ENCODE data around the gene IFNL1.
"Not testable (repeated sequence)": the region's sequence is repeated elsewhere in the genome, so short reads cannot be mapped to it uniquely, and the experiment has no call there.

Gene IFNL1

GRCh38 chr19:39296055-39296645, at the start of gene IFNL1:
Gene IFNL1, plus strand, starts transcription at chr19:39296407. Its CDS starts 15 bp downstream, at chr19:39296422.
- no peak within 1 kb of the TSS for H3K27ac ChIP-seq
- no peak within 1 kb of the TSS for H3K4me3 ChIP-seq

GRCh38 chr19:39246951-39247669, 49.1 kb upstream of the IFNL1 start:
- H3K27ac ChIP-seq, result no peak overlapping the region
- no peak overlapping the region for H3K4me3 ChIP-seq

GRCh38 chr19:39247701-39248664, 48.2 kb upstream of the IFNL1 start:
- peak overlapping the region in 1 of 7 experiments; percentile 13 for H3K4me3 ChIP-seq

GRCh38 chr19:39248806-39249205, 47.4 kb upstream of the IFNL1 start, which contains the start of gene IFNL4:
Gene IFNL4, minus strand, starts transcription at chr19:39248856.
- H3K4me3 ChIP-seq, result peak within 1 kb of the TSS in 1 of 7 experiments; percentile 13
- H3K27ac ChIP-seq, result no peak within 1 kb of the TSS

More at GRCh38 chr19:39247701-39248664, 48.2 kb upstream of the IFNL1 start:
- H3K27ac ChIP-seq, result no peak overlapping the region

- no peak overlapping the region for H3K4me3 ChIP-seq
Observed at GRCh38 chr19:39251081-39251480, 45.1 kb upstream of the IFNL1 start.

GRCh38 chr19:39251846-39252245, 44.4 kb upstream of the IFNL1 start:
- H3K4me3 ChIP-seq, result no peak overlapping the region
- H3K27ac ChIP-seq, result no peak overlapping the region

More at GRCh38 chr19:39251081-39251480, 45.1 kb upstream of the IFNL1 start:
- H3K27ac ChIP-seq, result no peak overlapping the region

- Histone ChIP-seq H3K27ac (no peak overlapping the region), H3K4me3 (no peak overlapping the region)
Observed at GRCh38 chr19:39252458-39252857, 43.7 kb upstream of the IFNL1 start.

GRCh38 chr19:39253374-39254149, 42.6 kb upstream of the IFNL1 start:
- Histone ChIP-seq H3K27ac (no peak overlapping the region), H3K4me3 (no peak overlapping the region)

- Histone ChIP-seq H3K27ac (no peak overlapping the region), H3K4me3 (no peak overlapping the region)
Observed at GRCh38 chr19:39254531-39255345, 41.5 kb upstream of the IFNL1 start.

GRCh38 chr19:39257227-39257626, 39.0 kb upstream of the IFNL1 start:
- Histone ChIP-seq H3K4me3 (no peak overlapping the region), H3K27ac (no peak overlapping the region)

GRCh38 chr19:39261704-39262103, 34.5 kb upstream of the IFNL1 start:
- no peak overlapping the region for H3K27ac ChIP-seq
- H3K4me3 ChIP-seq, result no peak overlapping the region

GRCh38 chr19:39262496-39262895, 33.7 kb upstream of the IFNL1 start:
- no peak overlapping the region for H3K27ac ChIP-seq
- no peak overlapping the region for H3K4me3 ChIP-seq

- Histone ChIP-seq H3K4me3 (no peak overlapping the region), H3K27ac (no peak overlapping the region)
Observed at GRCh38 chr19:39263912-39264305, 32.3 kb upstream of the IFNL1 start.

GRCh38 chr19:39264306-39265290, 31.6 kb upstream of the IFNL1 start:
- no peak overlapping the region for H3K27ac ChIP-seq
- H3K4me3 ChIP-seq, result no peak overlapping the region

- H3K27ac ChIP-seq, result no peak overlapping the region
- no peak overlapping the region for H3K4me3 ChIP-seq
Observed at GRCh38 chr19:39265321-39265916, 30.8 kb upstream of the IFNL1 start.

- H3K27ac ChIP-seq, result not testable (repeated sequence)
Observed at GRCh38 chr19:39268085-39268484, 28.1 kb upstream of the IFNL1 start, which contains the start of gene IFNL2. Gene IFNL2, plus strand, starts transcription at chr19:39268396. Its CDS starts 173 bp downstream, at chr19:39268569.

More at GRCh38 chr19:39268085-39268484, 28.1 kb upstream of the IFNL1 start, which contains the start of gene IFNL2:
- not testable (repeated sequence) for H3K4me3 ChIP-seq
